Measurements from ENCODE around the gene ARF4.
"Not testable (repeated sequence)": the region's sequence is repeated elsewhere in the genome, so short reads cannot be mapped to it uniquely, and the experiment has no call there.

Gene ARF4

GRCh38 chr3:57622362-57622761 is 25.2 kb upstream of the ARF4 start:
- TF ChIP-seq, protein P1, sequence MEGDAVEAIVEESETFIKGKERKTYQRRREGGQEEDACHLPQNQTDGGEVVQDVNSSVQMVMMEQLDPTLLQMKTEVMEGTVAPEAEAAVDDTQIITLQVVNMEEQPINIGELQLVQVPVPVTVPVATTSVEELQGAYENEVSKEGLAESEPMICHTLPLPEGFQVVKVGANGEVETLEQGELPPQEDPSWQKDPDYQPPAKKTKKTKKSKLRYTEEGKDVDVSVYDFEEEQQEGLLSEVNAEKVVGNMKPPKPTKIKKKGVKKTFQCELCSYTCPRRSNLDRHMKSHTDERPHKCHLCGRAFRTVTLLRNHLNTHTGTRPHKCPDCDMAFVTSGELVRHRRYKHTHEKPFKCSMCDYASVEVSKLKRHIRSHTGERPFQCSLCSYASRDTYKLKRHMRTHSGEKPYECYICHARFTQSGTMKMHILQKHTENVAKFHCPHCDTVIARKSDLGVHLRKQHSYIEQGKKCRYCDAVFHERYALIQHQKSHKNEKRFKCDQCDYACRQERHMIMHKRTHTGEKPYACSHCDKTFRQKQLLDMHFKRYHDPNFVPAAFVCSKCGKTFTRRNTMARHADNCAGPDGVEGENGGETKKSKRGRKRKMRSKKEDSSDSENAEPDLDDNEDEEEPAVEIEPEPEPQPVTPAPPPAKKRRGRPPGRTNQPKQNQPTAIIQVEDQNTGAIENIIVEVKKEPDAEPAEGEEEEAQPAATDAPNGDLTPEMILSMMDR (IDR thresholded peaks at IDR 0.05; ENCODE audit: low read length) = no peak
- no peak for TF ChIP-seq EZH2 (IDR thresholded peaks at IDR 0.05; ENCODE audit: borderline replicate concordance, low read length)
- no peak overlapping the region for H3K27ac ChIP-seq (ENCODE audit: low read depth, low read length, poor library complexity, severe bottlenecking)
- no peaks in the 10 kb centered on the region for H3K79me2 ChIP-seq (ENCODE audit: insufficient read depth, low read length)
- H2AFZ ChIP-seq (ENCODE audit: low read length) = no peak overlapping the region
- H3K4me2 ChIP-seq (ENCODE audit: low read length) = no peak overlapping the region
- H3K9ac ChIP-seq (ENCODE audit: low read length) = no peak overlapping the region
- H3F3A ChIP-seq (ENCODE audit: insufficient read depth, low read length) = no peaks in the 10 kb centered on the region
- H3K27me3 ChIP-seq (ENCODE audit: insufficient read depth, low read length) = no peaks in the 10 kb centered on the region
- no peak overlapping the region for H3K4me3 ChIP-seq (ENCODE audit: low read depth, low read length, poor library complexity, severe bottlenecking)
- H3K9me2 ChIP-seq (ENCODE audit: low read depth, low read length) = no peaks in the 10 kb centered on the region
- H3K36me3 ChIP-seq (ENCODE audit: insufficient read depth, low read length) = peaks cover 43% of the 10 kb centered on the region; the same call in 1 of the 2 replicates
- no peaks in the 10 kb centered on the region for H3K4me1 ChIP-seq (ENCODE audit: insufficient read depth, low read length, severe bottlenecking)
- H4K20me1 ChIP-seq (ENCODE audit: insufficient read depth, low read length) = no peaks in the 10 kb centered on the region
- H3K9me3 ChIP-seq (ENCODE audit: low read length) = peaks cover 2% of the 10 kb centered on the region; the same call in 1 of the 2 replicates

- Histone ChIP-seq H3K9ac (ENCODE audit: low read length) (no peak overlapping the region), H3K27ac (ENCODE audit: low read depth, low read length, poor library complexity, severe bottlenecking) (no peak overlapping the region), H3K4me1 (ENCODE audit: insufficient read depth, low read length, severe bottlenecking) (no peaks in the 10 kb centered on the region), H3K4me2 (ENCODE audit: low read length) (no peak overlapping the region), H3K4me3 (ENCODE audit: low read depth, low read length, poor library complexity, severe bottlenecking) (no peak overlapping the region), H3K9me3 (ENCODE audit: low read length) (peaks cover 2% of the 10 kb centered on the region; the same call in 1 of the 2 replicates), H2AFZ (ENCODE audit: low read length) (no peak overlapping the region), H3K36me3 (ENCODE audit: insufficient read depth, low read length) (peaks cover 7% of the 10 kb centered on the region; the same call in 1 of the 2 replicates), H4K20me1 (ENCODE audit: insufficient read depth, low read length) (no peaks in the 10 kb centered on the region), H3K9me2 (ENCODE audit: low read depth, low read length) (no peaks in the 10 kb centered on the region), H3K79me2 (ENCODE audit: insufficient read depth, low read length) (no peaks in the 10 kb centered on the region), H3K27me3 (ENCODE audit: insufficient read depth, low read length) (no peaks in the 10 kb centered on the region), H3F3A (ENCODE audit: insufficient read depth, low read length) (no peaks in the 10 kb centered on the region)
- TF ChIP-seq EZH2 (IDR thresholded peaks at IDR 0.05; ENCODE audit: borderline replicate concordance, low read length) = no peak
- TF ChIP-seq, protein P1 (IDR thresholded peaks at IDR 0.05; ENCODE audit: low read length) = no peak
Observed at GRCh38 chr3:57617739-57618138, 20.6 kb upstream of the ARF4 start.

DNA sequence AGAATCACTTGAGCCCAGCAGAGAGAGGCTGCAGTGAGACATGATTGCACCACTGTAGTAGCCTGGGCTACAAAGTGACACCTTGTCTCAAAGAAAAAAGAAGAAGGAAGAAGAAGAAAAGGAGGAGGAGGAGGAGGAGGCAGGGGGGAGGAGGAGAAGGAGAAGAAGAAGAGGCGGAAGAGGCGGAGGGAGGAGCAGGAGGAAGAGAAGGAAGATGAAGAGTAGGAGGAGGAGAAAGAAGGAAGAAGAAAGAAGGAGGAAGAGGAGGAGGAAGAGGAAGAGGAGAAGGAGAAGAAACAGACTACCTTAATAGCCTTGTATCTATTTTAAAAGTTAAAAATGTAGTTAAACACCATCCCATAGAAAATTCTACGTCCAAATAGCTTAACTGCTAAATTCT is 19.1 kb upstream of the ARF4 start:
- no peak for TF ChIP-seq EZH2 (IDR thresholded peaks at IDR 0.05; ENCODE audit: borderline replicate concordance, low read length)
- TF ChIP-seq, protein P1 (IDR thresholded peaks at IDR 0.05; ENCODE audit: low read length) = no peak

GRCh38 chr3:57611870-57612269 is 14.7 kb upstream of the ARF4 start:
- H3F3A ChIP-seq (ENCODE audit: insufficient read depth, low read length); H3K4me3 ChIP-seq (ENCODE audit: low read depth, low read length, poor library complexity, severe bottlenecking); H3K4me1 ChIP-seq (ENCODE audit: insufficient read depth, low read length, severe bottlenecking); H3K27me3 ChIP-seq (ENCODE audit: insufficient read depth, low read length); H3K9ac ChIP-seq (ENCODE audit: low read length); H3K4me2 ChIP-seq (ENCODE audit: low read length); H4K20me1 ChIP-seq (ENCODE audit: insufficient read depth, low read length); H3K79me2 ChIP-seq (ENCODE audit: insufficient read depth, low read length); H3K9me3 ChIP-seq (ENCODE audit: low read length); H3K36me3 ChIP-seq (ENCODE audit: insufficient read depth, low read length); H3K27ac ChIP-seq (ENCODE audit: low read depth, low read length, poor library complexity, severe bottlenecking); H3K9me2 ChIP-seq (ENCODE audit: low read depth, low read length); H2AFZ ChIP-seq (ENCODE audit: low read length): not testable (repeated sequence)

More for the DNA sequence above, 19.1 kb upstream of the ARF4 start:
- no peak overlapping the region for H3K27ac ChIP-seq (ENCODE audit: low read depth, low read length, poor library complexity, severe bottlenecking)
- no peak overlapping the region for H3K4me3 ChIP-seq (ENCODE audit: low read depth, low read length, poor library complexity, severe bottlenecking)
- no peak overlapping the region for H3K9ac ChIP-seq (ENCODE audit: low read length)
- H3F3A ChIP-seq (ENCODE audit: insufficient read depth, low read length) = no peaks in the 10 kb centered on the region
- H2AFZ ChIP-seq (ENCODE audit: low read length) = no peak overlapping the region
- H3K9me3 ChIP-seq (ENCODE audit: low read length) = no peaks in the 10 kb centered on the region
- H3K79me2 ChIP-seq (ENCODE audit: insufficient read depth, low read length) = no peaks in the 10 kb centered on the region
- no peak overlapping the region for H3K4me2 ChIP-seq (ENCODE audit: low read length)
- H4K20me1 ChIP-seq (ENCODE audit: insufficient read depth, low read length) = no peaks in the 10 kb centered on the region
- H3K4me1 ChIP-seq (ENCODE audit: insufficient read depth, low read length, severe bottlenecking) = no peaks in the 10 kb centered on the region
- H3K9me2 ChIP-seq (ENCODE audit: low read depth, low read length) = no peaks in the 10 kb centered on the region
- H3K36me3 ChIP-seq (ENCODE audit: insufficient read depth, low read length) = no peaks in the 10 kb centered on the region
- no peaks in the 10 kb centered on the region for H3K27me3 ChIP-seq (ENCODE audit: insufficient read depth, low read length)
